ENCODE measurements around the gene SLC19A1.

Gene SLC19A1

GRCh38 chr21:45465611-45466329, 76.5 kb downstream of the SLC19A1 start:
- no peak for DNase-seq (ENCODE audit: low spot score)

- no peak for DNase-seq (ENCODE audit: low spot score)
Measured at GRCh38 chr21:45465105-45465504, 77.1 kb downstream of the SLC19A1 start.

- DNase-seq (ENCODE audit: low spot score) = no peak
Measured at GRCh38 chr21:45464309-45464708, 77.9 kb downstream of the SLC19A1 start.

- DNase-seq (ENCODE audit: low spot score) = no peak
Measured at GRCh38 chr21:45463871-45464270, 78.4 kb downstream of the SLC19A1 start.

GRCh38 chr21:45461806-45462341, 80.4 kb downstream of the SLC19A1 start:
- no peak for DNase-seq (ENCODE audit: low spot score)

- no peak for DNase-seq (ENCODE audit: low spot score)
Measured at GRCh38 chr21:45461369-45461750, 80.9 kb downstream of the SLC19A1 start.

- DNase-seq (ENCODE audit: low spot score) = no peak
Measured at GRCh38 chr21:45460611-45461368, 81.5 kb downstream of the SLC19A1 start.

GRCh38 chr21:45460011-45460565, 82.2 kb downstream of the SLC19A1 start:
- no peak for DNase-seq (ENCODE audit: low spot score)

- DNase-seq (ENCODE audit: low spot score) = no peak
Measured at GRCh38 chr21:45459171-45460010, 82.8 kb downstream of the SLC19A1 start.

GRCh38 chr21:45458281-45459170, 83.7 kb downstream of the SLC19A1 start:
- no peak for DNase-seq (ENCODE audit: low spot score)

GRCh38 chr21:45457832-45458172, 84.4 kb downstream of the SLC19A1 start:
- no peak for DNase-seq (ENCODE audit: low spot score)

- no peak for DNase-seq (ENCODE audit: low spot score)
Measured at GRCh38 chr21:45457161-45457831, 84.9 kb downstream of the SLC19A1 start.

- no peak for DNase-seq (ENCODE audit: low spot score)
Measured at GRCh38 chr21:45456584-45457160, 85.6 kb downstream of the SLC19A1 start.

GRCh38 chr21:45455674-45456583, 86.3 kb downstream of the SLC19A1 start:
- DNase-seq (ENCODE audit: low spot score) = no peak

- DNase-seq (ENCODE audit: low spot score) = no peak
Measured at GRCh38 chr21:45454926-45455673, 87.1 kb downstream of the SLC19A1 start.

GRCh38 chr21:45454060-45454925, 87.9 kb downstream of the SLC19A1 start:
- DNase-seq (ENCODE audit: low spot score) = no peak

GRCh38 chr21:45453308-45453950, 88.8 kb downstream of the SLC19A1 start:
- no peak for DNase-seq (ENCODE audit: low spot score)

All from germinal center (tissue), 1 donor.